RWPE2 (cell line): Measurements from ENCODE around the gene ZBTB18.

Source experiments
- ATAC-seq: fragments of 200-7000 bp; cut with Tn5 transposase; 3 replicates; pipeline ENCODE4 v1.9.1; 2021; ENCODE audit warnings: low read depth
- DNase-seq: peaks from one replicate; pipeline ENCODE4 v3.0.0-alpha.2; 2020; ENCODE audit warnings: low spot score
- H3K27ac ChIP-seq: fragments of 450-650 bp; 2 replicates; pipeline ENCODE4 v1.5.1; 2017; ENCODE audit warnings: mild to moderate bottlenecking; ENCODE audit not compliant: poor library complexity, severe bottlenecking
- H3K27me3 ChIP-seq: fragments of 250-450 bp; sonication (Bioruptor Pico); 2 replicates; pipeline ENCODE4 v1.5.1; 2021; ENCODE audit warnings: mild to moderate bottlenecking, moderate library complexity; ENCODE audit not compliant: insufficient read depth, poor library complexity, severe bottlenecking
- H3K36me3 ChIP-seq: fragments of 250-450 bp; sonication (Bioruptor Pico); 2 replicates; pipeline ENCODE4 v1.5.1; 2020; ENCODE audit warnings: low read depth, mild to moderate bottlenecking, moderate library complexity
- H3K4me1 ChIP-seq: fragments of 250-450 bp; sonication (Bioruptor Pico); 2 replicates; pipeline ENCODE4 v1.5.1; 2021; ENCODE audit warnings: mild to moderate bottlenecking, moderate library complexity; ENCODE audit not compliant: insufficient read depth, poor library complexity, severe bottlenecking
- H3K4me3 ChIP-seq: fragments of 250-450 bp; sonication (Bioruptor Pico); 2 replicates; pipeline ENCODE4 v1.5.1; 2021; ENCODE audit warnings: mild to moderate bottlenecking, moderate library complexity; ENCODE audit not compliant: severe bottlenecking
- H3K9me3 ChIP-seq: fragments of 250-450 bp; sonication (Bioruptor Pico); 2 replicates; pipeline ENCODE4 v1.5.1; 2021; ENCODE audit warnings: mild to moderate bottlenecking, moderate library complexity; ENCODE audit not compliant: severe bottlenecking
- CTCF ChIP-seq: fragments of 450-650 bp; IDR thresholded peaks from one replicate; pipeline ENCODE4 v1.5.1; 2017; ENCODE audit warnings: mild to moderate bottlenecking, moderate library complexity; ENCODE audit not compliant: poor library complexity, severe bottlenecking

Gene ZBTB18

GRCh38 chr1:244010191-244010590, 40.9 kb upstream of the ZBTB18 start:
- Histone ChIP-seq H3K4me1 (peaks cover 3% of the 10 kb centered on the region), H3K27ac (no peak overlapping the region), H3K27me3 (no peaks in the 10 kb centered on the region), H3K9me3 (no peaks in the 10 kb centered on the region), H3K4me3 (no peak overlapping the region), H3K36me3 (no peaks in the 10 kb centered on the region)
- DNase-seq (no peak), ATAC-seq (no peak; the same call in 2 of the 3 replicates)
- TF ChIP-seq CTCF = no peak

- Histone ChIP-seq H3K27me3 (no peaks in the 10 kb centered on the region), H3K4me3 (no peak overlapping the region), H3K27ac (no peak overlapping the region), H3K4me1 (peaks cover 3% of the 10 kb centered on the region), H3K9me3 (no peaks in the 10 kb centered on the region), H3K36me3 (no peaks in the 10 kb centered on the region)
- ATAC-seq = no peak
- no peak for TF ChIP-seq CTCF
- DNase-seq = no peak
These were observed 40.4 kb upstream of the ZBTB18 start for GRCh38 chr1:244010703-244011123.

GRCh38 chr1:244011271-244011670, 39.8 kb upstream of the ZBTB18 start:
- H3K27ac ChIP-seq = no peak overlapping the region
- no peak overlapping the region for H3K4me3 ChIP-seq

GRCh38 chr1:244011786-244012185, 39.3 kb upstream of the ZBTB18 start:
- Histone ChIP-seq H3K4me3 (no peak overlapping the region), H3K27me3 (no peaks in the 10 kb centered on the region), H3K9me3 (no peaks in the 10 kb centered on the region), H3K4me1 (peaks cover 3% of the 10 kb centered on the region), H3K27ac (no peak overlapping the region), H3K36me3 (no peaks in the 10 kb centered on the region)
- DNase-seq (no peak), ATAC-seq (no peak)
- TF ChIP-seq CTCF = no peak

More at GRCh38 chr1:244011271-244011670, 39.8 kb upstream of the ZBTB18 start:
- DNase-seq (no peak), ATAC-seq (no peak)
- TF ChIP-seq CTCF = no peak
- H3K36me3 ChIP-seq = no peaks in the 10 kb centered on the region
- H3K4me1 ChIP-seq = peaks cover 3% of the 10 kb centered on the region
- no peaks in the 10 kb centered on the region for H3K27me3 ChIP-seq
- H3K9me3 ChIP-seq = no peaks in the 10 kb centered on the region

- Histone ChIP-seq H3K36me3 (no peaks in the 10 kb centered on the region), H3K27me3 (no peaks in the 10 kb centered on the region), H3K4me1 (peaks cover 3% of the 10 kb centered on the region), H3K9me3 (no peaks in the 10 kb centered on the region), H3K4me3 (no peak overlapping the region), H3K27ac (no peak overlapping the region)
- ATAC-seq = peak; percentile 72
- DNase-seq = no peak
- TF ChIP-seq CTCF = no peak
These were observed 38.9 kb upstream of the ZBTB18 start for GRCh38 chr1:244012202-244012601.
